BJ (cell line): ENCODE measurements around the gene TESK2. TPM values are rescaled to one million over a fixed set of nuclear protein-coding genes. Genes with fewer than 3 reads are reported as not detected.
A peak's percentile ranks its signal among the peaks of the same experiment; 100 is the strongest.

Source experiments
- CTCF ChIA-PET: fragments of 350-600 bp; formaldehyde crosslinking; extraction: SDS; loops from one replicate; lab custom pipeline; 2021; ENCODE audit warnings: antibody characterized with exemption, inconsistent platforms; lab: Yijun Ruan, JAX
- POLR2A ChIA-PET: fragments of 300-600 bp; sonication (Branson Sonifier 250); formaldehyde crosslinking; extraction: SDS; loops from one replicate; lab custom pipeline; 2021; ENCODE audit warnings: antibody characterized with exemption; lab: Charles Lee
- DNase-seq: peaks from one replicate; pipeline ENCODE4 v3.0.0-alpha.2; 2011; ENCODE audit warnings: low read depth
- H3K27me3 ChIP-seq: 2 replicates; pipeline ENCODE4 v1.6.0; 2011; ENCODE audit warnings: low read length; ENCODE audit not compliant: control insufficient read depth, insufficient read depth
- H3K36me3 ChIP-seq: 2 replicates; pipeline ENCODE4 v1.5.1; 2011; ENCODE audit warnings: low read length; ENCODE audit not compliant: control insufficient read depth, insufficient read depth
- H3K4me3 ChIP-seq: 2 replicates; pipeline ENCODE4 v1.5.1; 2011; ENCODE audit warnings: low read depth, mild to moderate bottlenecking, control low read depth, low read length
- CTCF ChIP-seq: IDR thresholded peaks from 2 replicates; pipeline ENCODE4 v1.5.1; 2011; ENCODE audit warnings: low read depth, mild to moderate bottlenecking, control low read depth, inconsistent platforms, low read length, moderate library complexity; ENCODE audit not compliant: insufficient read depth
- polyA plus RNA-seq: library from polyadenylated mRNA; depleted of rRNA; stranded (reverse); fragments of >200 nt; gene quantifications from 2 replicates; pipeline ENCODE4 v1.2.3, GENCODE V29; 2011; rRNA removed

Gene TESK2
- polyA plus RNA-seq, 1 experiment = 2.5 TPM

- no peaks in the 10 kb centered on the region for H3K36me3 ChIP-seq
- ChIA-PET CTCF (interaction anchor here (0.9 to 13.5 kb wide), 8 partner anchors 15 to 508 kb away, joined by 3 to 181 read pairs (median 7); partner anchors contain the start of genes HECTD3 and UROD), POLR2A (no interaction called here)
- H3K4me3 ChIP-seq = no peak overlapping the region
- TF ChIP-seq CTCF = no peak
- H3K27me3 ChIP-seq = no peaks in the 10 kb centered on the region
- no peak for DNase-seq
These were observed 190.3 kb downstream of the TESK2 start for GRCh38 chr1:45300669-45300997.

- CTCF ChIA-PET = interaction anchor here (0.7 to 13.5 kb wide), 13 partner anchors 15 to 833 kb away, joined by 3 to 181 read pairs (median 4); partner anchors contain the start of genes HECTD3 and UROD
- no peaks in the 10 kb centered on the region for H3K36me3 ChIP-seq
- POLR2A ChIA-PET = no interaction called here
- H3K4me3 ChIP-seq = no peak overlapping the region
- no peak for DNase-seq
- no peaks in the 10 kb centered on the region for H3K27me3 ChIP-seq
- TF ChIP-seq CTCF = peak; percentile 75
These were observed 190.8 kb downstream of the TESK2 start for GRCh38 chr1:45299981-45300668.

GRCh38 chr1:45299296-45299695 lies 191.7 kb downstream of the TESK2 start:
- ChIA-PET CTCF (interaction anchor here (0.7 to 13.5 kb wide), 6 partner anchors 17 to 832 kb away, joined by 3 to 181 read pairs (median 8); partner anchors contain the start of genes HECTD3 and UROD), POLR2A (no interaction called here)
- no peak for DNase-seq
- H3K27me3 ChIP-seq = no peaks in the 10 kb centered on the region
- no peak overlapping the region for H3K4me3 ChIP-seq
- no peaks in the 10 kb centered on the region for H3K36me3 ChIP-seq
- no peak for TF ChIP-seq CTCF

GRCh38 chr1:45297666-45298356 lies 193.2 kb downstream of the TESK2 start:
- Histone ChIP-seq H3K4me3 (no peak overlapping the region), H3K27me3 (no peaks in the 10 kb centered on the region), H3K36me3 (no peaks in the 10 kb centered on the region)
- no peak for TF ChIP-seq CTCF
- ChIA-PET CTCF (interaction anchor here (1.1 to 13.5 kb wide), 4 partner anchors 19 to 285 kb away, joined by 3 to 181 read pairs (median 78); partner anchors contain the start of genes HECTD3 and UROD), POLR2A (no interaction called here)
- no peak for DNase-seq

Other genes with a start within 250 kb of the TESK2 start
- 0.38 and 0.56 TPM in 2 replicates for gene HPDL, start 164.3 kb downstream of the TESK2 start, polyA plus RNA-seq
- gene TOE1, start 151.0 kb downstream of the TESK2 start, polyA plus RNA-seq = 12.8 and 19.4 TPM in 2 replicates
- 7.4 and 11.7 TPM in 2 replicates for gene MUTYH, start 150.7 kb downstream of the TESK2 start, polyA plus RNA-seq
- gene CCDC163, start 8.9 kb upstream of the TESK2 start, polyA plus RNA-seq = 1.4 and 1.6 TPM in 2 replicates
- gene MMACHC, start 9.1 kb upstream of the TESK2 start, polyA plus RNA-seq = 4.8 and 6.3 TPM in 2 replicates
- 414 and 752 TPM in 2 replicates for gene PRDX1, start 30.7 kb upstream of the TESK2 start, polyA plus RNA-seq
- gene AKR1A1, start 59.7 kb upstream of the TESK2 start, polyA plus RNA-seq = 161 and 188 TPM in 2 replicates
- gene NASP, start 92.9 kb upstream of the TESK2 start, polyA plus RNA-seq = 42.0 and 43.9 TPM in 2 replicates
- gene CCDC17, start 132.9 kb upstream of the TESK2 start, polyA plus RNA-seq = 0.10 and 0.29 TPM in 2 replicates
- 42.8 and 62.1 TPM in 2 replicates for gene GPBP1L1, start 195.4 kb upstream of the TESK2 start, polyA plus RNA-seq
- 37.9 and 62.6 TPM in 2 replicates for gene TMEM69, start 197.0 kb upstream of the TESK2 start, polyA plus RNA-seq